Mesendoderm (in vitro differentiated cells): ENCODE measurements around the gene RAPGEF2. TPM values are rescaled to one million over a fixed set of nuclear protein-coding genes. Genes with fewer than 3 reads are reported as not detected.

Source experiments
- DNase-seq: peaks from one replicate; pipeline ENCODE4 v3.0.0; 2013
- H2AK5ac ChIP-seq: 2 replicates; pipeline ENCODE4 v1.6.1; 2013; ENCODE audit warnings: low read length, inconsistent platforms
- H2BK120ac ChIP-seq: 2 replicates; pipeline ENCODE4 v1.6.1; 2013; ENCODE audit warnings: low read depth, mild to moderate bottlenecking, low read length, moderate library complexity, mixed read lengths
- H2BK15ac ChIP-seq: replicated peaks from 2 replicates; pipeline ENCODE4 v1.6.1; 2013; ENCODE audit warnings: low read depth, mild to moderate bottlenecking, moderate library complexity
- H2BK5ac ChIP-seq: 2 replicates; pipeline ENCODE4 v1.6.1; 2013; ENCODE audit warnings: low read length, inconsistent platforms
- H3K18ac ChIP-seq: 2 replicates; pipeline ENCODE4 v1.6.1; 2013; ENCODE audit warnings: mild to moderate bottlenecking, low read length, mixed read lengths
- H3K23ac ChIP-seq: one replicate; pipeline ENCODE4 v1.6.1; 2013; ENCODE audit warnings: low read length
- H3K27ac ChIP-seq: 2 replicates; pipeline ENCODE4 v1.5.1; 2013; ENCODE audit warnings: low read depth, mild to moderate bottlenecking, inconsistent platforms, low read length, moderate library complexity
- H3K27me3 ChIP-seq: 2 replicates; pipeline ENCODE4 v1.6.1; 2013; ENCODE audit warnings: low read length, control low read depth, mild to moderate bottlenecking, inconsistent platforms; ENCODE audit not compliant: insufficient read depth, poor library complexity
- H3K36me3 ChIP-seq: 2 replicates; pipeline ENCODE4 v1.6.1; 2013; ENCODE audit warnings: low read length, inconsistent platforms; ENCODE audit not compliant: control insufficient read depth, insufficient read depth
- H3K4ac ChIP-seq: one replicate; pipeline ENCODE4 v1.6.1; 2013; ENCODE audit warnings: low read depth, mild to moderate bottlenecking, low read length, moderate library complexity
- H3K4me1 ChIP-seq: 2 replicates; pipeline ENCODE4 v1.6.1; 2013; ENCODE audit warnings: low read depth, low read length, inconsistent platforms; ENCODE audit not compliant: control insufficient read depth
- H3K4me2 ChIP-seq: 2 replicates; pipeline ENCODE4 v1.6.1; 2013; ENCODE audit warnings: low read length
- H3K4me3 ChIP-seq: 2 replicates; pipeline ENCODE4 v1.5.1; 2013; ENCODE audit warnings: mild to moderate bottlenecking, low read length
- H3K56ac ChIP-seq: one replicate; pipeline ENCODE4 v1.6.1; 2013; ENCODE audit warnings: low read length
- H3K79me1 ChIP-seq: 2 replicates; pipeline ENCODE4 v1.6.1; 2013; ENCODE audit warnings: low read length, inconsistent platforms
- H3K79me2 ChIP-seq: 2 replicates; pipeline ENCODE4 v1.6.1; 2013; ENCODE audit warnings: mild to moderate bottlenecking, low read length; ENCODE audit not compliant: control insufficient read depth, insufficient read depth
- H3K9ac ChIP-seq: 2 replicates; pipeline ENCODE4 v1.6.1; 2013; ENCODE audit warnings: low read length, inconsistent platforms
- H4K5ac ChIP-seq: one replicate; pipeline ENCODE4 v1.6.1; 2013; ENCODE audit warnings: low read length
- H4K8ac ChIP-seq: one replicate; pipeline ENCODE4 v1.6.1; 2013; ENCODE audit warnings: low read depth, mild to moderate bottlenecking, control low read depth, low read length, moderate library complexity
- WGBS: extraction: QIAGEN DNeasy Blood & Tissue Kit; methylation state at CpG from one replicate; pipeline ENCODE4 v1.1.7; 2013; ENCODE audit warnings: low lambda C conversion rate, missing lambda C conversion rate; ENCODE audit not compliant: insufficient coverage; ENCODE audit errors: extremely low coverage; 5-methylcytosine and 5-hydroxymethylcytosine counted together
- polyA plus RNA-seq, 2 experiments: library from polyadenylated mRNA; stranded (reverse); fragments of 200-250 nt; gene quantifications; one replicate each; pipeline ENCODE4 v1.2.3, GENCODE V29; 2013

The RAPGEF2 gene, protein sequence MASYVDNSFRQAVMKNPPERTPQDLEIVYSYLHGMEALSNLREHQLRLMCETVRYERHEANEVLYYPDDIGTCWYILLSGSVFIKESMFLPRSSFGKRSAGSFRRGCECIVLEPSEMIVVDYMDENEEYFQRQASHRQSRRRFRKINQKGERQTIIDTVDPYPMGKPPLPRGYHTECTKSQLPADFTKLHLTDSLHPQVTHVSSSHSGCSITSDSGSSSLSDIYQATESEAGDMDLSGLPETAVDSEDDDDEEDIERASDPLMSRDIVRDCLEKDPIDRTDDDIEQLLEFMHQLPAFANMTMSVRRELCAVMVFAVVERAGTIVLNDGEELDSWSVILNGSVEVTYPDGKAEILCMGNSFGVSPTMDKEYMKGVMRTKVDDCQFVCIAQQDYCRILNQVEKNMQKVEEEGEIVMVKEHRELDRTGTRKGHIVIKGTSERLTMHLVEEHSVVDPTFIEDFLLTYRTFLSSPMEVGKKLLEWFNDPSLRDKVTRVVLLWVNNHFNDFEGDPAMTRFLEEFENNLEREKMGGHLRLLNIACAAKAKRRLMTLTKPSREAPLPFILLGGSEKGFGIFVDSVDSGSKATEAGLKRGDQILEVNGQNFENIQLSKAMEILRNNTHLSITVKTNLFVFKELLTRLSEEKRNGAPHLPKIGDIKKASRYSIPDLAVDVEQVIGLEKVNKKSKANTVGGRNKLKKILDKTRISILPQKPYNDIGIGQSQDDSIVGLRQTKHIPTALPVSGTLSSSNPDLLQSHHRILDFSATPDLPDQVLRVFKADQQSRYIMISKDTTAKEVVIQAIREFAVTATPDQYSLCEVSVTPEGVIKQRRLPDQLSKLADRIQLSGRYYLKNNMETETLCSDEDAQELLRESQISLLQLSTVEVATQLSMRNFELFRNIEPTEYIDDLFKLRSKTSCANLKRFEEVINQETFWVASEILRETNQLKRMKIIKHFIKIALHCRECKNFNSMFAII (N-terminal part only)
- 45.1 TPM for polyA plus RNA-seq (2013, experiment 1 of 2)
- 44.1 TPM for polyA plus RNA-seq (2013, experiment 2 of 2)

GRCh38 chr4:159102622-159103383 is at the start of gene RAPGEF2:
RAPGEF2 (plus strand) TSS chr4:159103079; CDS start chr4:159104163, 1,084 bp downstream.
- Histone ChIP-seq H3K36me3 (no peaks in the 10 kb centered on the region), H4K8ac (no peak within 1 kb of the TSS), H3K4me2 (peak within 1 kb of the TSS; percentile 64), H3K4ac (peak within 1 kb of the TSS; percentile 94), H3K18ac (peak within 1 kb of the TSS; percentile 94), H4K5ac (no peak within 1 kb of the TSS), H2BK15ac (no peak within 1 kb of the TSS), H2AK5ac (no peak within 1 kb of the TSS), H3K23ac (peak within 1 kb of the TSS; percentile 26), H3K79me1 (no peaks in the 10 kb centered on the region), H3K9ac (peak within 1 kb of the TSS; percentile 88), H3K27me3 (no peaks in the 10 kb centered on the region), H2BK120ac (peak within 1 kb of the TSS; percentile 52), H3K4me1 (peaks cover 3% of the 10 kb centered on the region), H3K56ac (peak within 1 kb of the TSS; percentile 87), H3K4me3 (peak within 1 kb of the TSS; percentile 78), H3K27ac (peak within 1 kb of the TSS; percentile 94), H3K79me2 (peaks cover 28% of the 10 kb centered on the region), H2BK5ac (peak within 1 kb of the TSS; percentile 45)
- peak; percentile 98 for DNase-seq
- no CpG with 5 or more reads among the region's 100 CpGs for WGBS

DNA sequence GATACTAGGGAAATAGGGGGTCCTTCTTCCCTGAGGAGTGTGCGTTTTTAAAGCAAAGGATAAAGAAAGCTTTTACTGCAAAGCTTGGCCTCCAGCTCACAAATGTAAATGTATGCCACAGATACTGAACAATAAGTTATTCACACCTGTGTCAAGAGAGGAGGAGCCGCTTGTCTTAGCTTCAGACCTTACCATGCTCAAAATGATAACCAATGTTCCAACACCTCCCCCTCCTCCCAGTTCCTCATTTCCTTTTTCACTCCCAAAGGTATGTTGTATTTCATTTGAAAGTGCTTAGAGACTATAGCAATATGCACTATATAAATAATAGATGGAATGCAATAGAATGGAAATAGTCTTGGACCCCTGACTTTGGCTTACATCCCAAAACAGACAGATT is 47.0 kb upstream of the RAPGEF2 start:
- Histone ChIP-seq H3K4ac (no peak overlapping the region), H3K9ac (no peak overlapping the region), H2BK120ac (no peak overlapping the region), H2AK5ac (no peak overlapping the region), H3K4me2 (no peak overlapping the region), H3K27me3 (no peaks in the 10 kb centered on the region), H3K27ac (no peak overlapping the region), H4K5ac (no peak overlapping the region), H3K23ac (no peak overlapping the region), H3K4me1 (peaks cover 6% of the 10 kb centered on the region), H3K79me2 (no peaks in the 10 kb centered on the region), H2BK5ac (no peak overlapping the region), H3K36me3 (no peaks in the 10 kb centered on the region), H3K4me3 (no peak overlapping the region), H2BK15ac (no peak overlapping the region), H3K18ac (no peak overlapping the region), H3K56ac (no peak overlapping the region), H4K8ac (no peak overlapping the region), H3K79me1 (no peaks in the 10 kb centered on the region)
- WGBS: no CpG with 5 or more reads among the region's 2 CpGs
- DNase-seq: no peak

GRCh38 chr4:159060161-159060560 is 42.7 kb upstream of the RAPGEF2 start:
- Histone ChIP-seq H2AK5ac (no peak overlapping the region), H3K4ac (no peak overlapping the region), H4K5ac (no peak overlapping the region), H3K79me2 (no peaks in the 10 kb centered on the region), H3K4me2 (no peak overlapping the region), H3K27ac (no peak overlapping the region), H4K8ac (no peak overlapping the region), H3K79me1 (no peaks in the 10 kb centered on the region), H2BK5ac (no peak overlapping the region), H3K18ac (no peak overlapping the region), H3K4me1 (peaks cover 2% of the 10 kb centered on the region), H3K23ac (no peak overlapping the region), H3K4me3 (no peak overlapping the region), H2BK120ac (no peak overlapping the region), H3K9ac (no peak overlapping the region), H3K27me3 (no peaks in the 10 kb centered on the region), H3K56ac (no peak overlapping the region), H3K36me3 (no peaks in the 10 kb centered on the region), H2BK15ac (no peak overlapping the region)
- DNase-seq: no peak
- WGBS: no CpG with 5 or more reads among the region's 3 CpGs

GRCh38 chr4:159062381-159062780 is 40.5 kb upstream of the RAPGEF2 start:
- Histone ChIP-seq H3K27ac (no peak overlapping the region), H4K5ac (no peak overlapping the region), H3K9ac (no peak overlapping the region), H3K4me3 (no peak overlapping the region), H2BK5ac (no peak overlapping the region), H3K79me1 (no peaks in the 10 kb centered on the region), H3K79me2 (no peaks in the 10 kb centered on the region), H2BK120ac (no peak overlapping the region), H4K8ac (no peak overlapping the region), H3K4me2 (no peak overlapping the region), H3K18ac (no peak overlapping the region), H3K27me3 (no peaks in the 10 kb centered on the region), H3K4ac (no peak overlapping the region), H3K36me3 (no peaks in the 10 kb centered on the region), H3K23ac (no peak overlapping the region), H2BK15ac (no peak overlapping the region), H2AK5ac (no peak overlapping the region), H3K4me1 (no peaks in the 10 kb centered on the region), H3K56ac (no peak overlapping the region)
- no peak for DNase-seq
- no CpG with 5 or more reads among the region's 2 CpGs for WGBS

DNA sequence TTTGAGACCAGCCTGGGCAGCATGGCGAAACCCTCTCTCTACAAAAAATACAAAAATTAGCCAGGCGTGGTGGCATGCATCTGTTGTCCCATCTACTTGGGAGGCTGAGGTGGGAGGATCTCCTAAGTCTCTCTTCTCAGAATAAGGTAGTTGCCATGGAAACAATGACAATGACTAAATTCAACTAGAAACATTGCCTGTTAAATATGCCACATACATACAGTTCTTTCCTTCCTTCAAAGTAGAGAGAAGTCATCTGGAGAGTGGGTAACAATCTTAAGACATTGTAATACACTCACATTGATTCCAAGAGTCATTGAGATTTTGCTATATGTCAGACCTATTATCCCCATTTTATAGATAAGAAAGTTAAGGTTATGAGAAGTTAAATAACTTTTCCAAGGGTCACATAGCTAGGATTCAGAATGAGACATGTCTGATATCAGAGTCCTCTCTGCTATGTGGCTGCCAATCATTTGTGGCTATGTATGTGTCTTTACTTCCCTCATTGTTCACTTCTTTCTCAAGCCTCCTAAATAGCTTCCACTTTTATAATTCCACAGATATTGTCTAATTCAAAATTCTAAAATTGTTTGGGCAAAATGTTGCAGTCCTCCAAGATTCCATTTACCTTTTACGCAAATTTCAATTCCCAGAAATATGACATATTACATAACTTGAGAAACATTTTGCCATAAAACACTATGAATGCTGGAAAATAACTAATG is 37.2 kb upstream of the RAPGEF2 start:
- H3K36me3 ChIP-seq: no peaks in the 10 kb centered on the region
- no peak overlapping the region for H4K8ac ChIP-seq
- no peak overlapping the region for H3K4me3 ChIP-seq
- H4K5ac ChIP-seq: no peak overlapping the region
- no CpG with 5 or more reads among the region's 3 CpGs for WGBS
- no peak overlapping the region for H2AK5ac ChIP-seq
- no peaks in the 10 kb centered on the region for H3K79me1 ChIP-seq
- no peaks in the 10 kb centered on the region for H3K27me3 ChIP-seq
- DNase-seq: no peak
- no peak overlapping the region for H2BK5ac ChIP-seq
- H3K9ac ChIP-seq: no peak overlapping the region
- H2BK15ac ChIP-seq: no peak overlapping the region
- no peak overlapping the region for H3K23ac ChIP-seq
- H3K4ac ChIP-seq: no peak overlapping the region
- H3K79me2 ChIP-seq: no peaks in the 10 kb centered on the region
- H2BK120ac ChIP-seq: no peak overlapping the region
- no peak overlapping the region for H3K18ac ChIP-seq
- H3K4me1 ChIP-seq: no peaks in the 10 kb centered on the region
- no peak overlapping the region for H3K4me2 ChIP-seq
- H3K56ac ChIP-seq: no peak overlapping the region
- H3K27ac ChIP-seq: no peak overlapping the region
